Testis (tissue), 3 donors: ENCODE measurements around the gene NFKBIZ. TPM values are rescaled to one million over a fixed set of nuclear protein-coding genes. Genes with fewer than 3 reads are reported as not detected.

Experiments used
- DNase-seq: peaks from one replicate; pipeline ENCODE4 v3.0.0-alpha.2; 2019
- H3K27ac ChIP-seq, 2 donors: fragments of 200-600 bp; sonication (generic); one replicate each; pipeline ENCODE4 v1.5.1; 2019
- H3K27me3 ChIP-seq: fragments of 200-600 bp; sonication (generic); one replicate; pipeline ENCODE4 v1.5.1; 2019
- H3K36me3 ChIP-seq: fragments of 200-600 bp; sonication (generic); one replicate; pipeline ENCODE4 v1.5.1; 2017; ENCODE audit warnings: low read depth; ENCODE audit errors: missing control alignments
- H3K4me1 ChIP-seq: fragments of 200-600 bp; sonication (generic); one replicate; pipeline ENCODE4 v1.5.1; 2019
- H3K4me3 ChIP-seq, 2 donors: fragments of 200-600 bp; sonication (generic); one replicate each; pipeline ENCODE4 v1.5.1; 2017 to 2019
- H3K9me3 ChIP-seq: fragments of 200-600 bp; sonication (generic); one replicate; pipeline ENCODE4 v1.5.1; 2017
- CTCF ChIP-seq, 3 experiments: fragments of 450-650 bp in 2 of 3; fragments of 200-600 bp in 1 of 3; sonication (generic) in 1 of 3; IDR thresholded peaks; one replicate each; pipeline ENCODE4 v1.5.1; 2016 to 2019; ENCODE audit warnings: antibody characterized with exemption in 3 of 3, mild to moderate bottlenecking in 2 of 3, moderate library complexity in 1 of 3
- POLR2A ChIP-seq: fragments of 450-650 bp; IDR thresholded peaks from one replicate; pipeline ENCODE4 v1.6.1; 2017; ENCODE audit warnings: antibody characterized with exemption, mild to moderate bottlenecking, moderate library complexity
- WGBS, 2 donors: methylation state at CpG; one replicate each; pipeline ENCODE4 v1.1.5; 2018; 5-methylcytosine and 5-hydroxymethylcytosine counted together
- intact Hi-C: fragments of 100-400 bp; cut with DNase I; formaldehyde crosslinking; loops from one replicate; pipeline ENCODE4 v1.15.1; 2023; ENCODE audit warnings: low total_unique reads
- polyA plus RNA-seq: library from polyadenylated mRNA; stranded (reverse); fragments of 350-450 nt; fragmentation: Illumina TruSeq; extraction: RNeasy Lipid Tissue Mini Kit (QIAGEN cat#74804); gene quantifications from one replicate; pipeline ENCODE4 v1.2.3, GENCODE V29; 2014; ENCODE audit warnings: low read depth, low replicate concordance; ENCODE audit not compliant: insufficient read depth
- total RNA-seq, 2 donors: library from RNA; depleted of rRNA; stranded (reverse); fragments of >200 nt; gene quantifications; one replicate each; pipeline ENCODE4 v1.2.3, GENCODE V29; 2016

NFKBIZ gene
- total and polyA plus RNA-seq, 3 donors from 2014 or later, result 5.4 to 14.7 (median 6.9) TPM

DNA sequence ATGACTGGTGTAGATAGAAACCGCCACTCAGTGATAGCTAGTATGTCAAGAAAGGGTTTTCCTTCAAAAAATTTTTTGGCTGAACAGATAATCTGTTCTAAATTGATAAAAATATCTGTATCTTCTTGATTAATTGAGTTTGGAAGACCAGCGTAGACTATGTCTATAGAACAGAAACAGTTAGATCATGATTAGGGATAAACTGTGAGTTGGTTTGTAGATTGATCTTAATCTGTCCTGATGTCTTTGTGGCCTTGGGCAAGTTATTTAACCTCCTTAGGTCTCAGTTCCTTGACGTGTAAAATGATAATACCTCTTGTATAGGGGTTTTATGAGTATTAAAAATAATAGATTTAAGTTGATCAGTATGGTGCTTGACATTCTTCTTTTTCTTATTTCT is 4.7 kb downstream of the NFKBIZ start:
- H3K27ac ChIP-seq, result no peak overlapping the region
- H3K9me3 ChIP-seq, result no peaks in the 10 kb centered on the region
- no peaks in the 10 kb centered on the region for H3K36me3 ChIP-seq
- intact Hi-C loops, result no loop called here
- no peak overlapping the region for H3K4me3 ChIP-seq
- H3K27me3 ChIP-seq, result no peaks in the 10 kb centered on the region
- H3K4me1 ChIP-seq, result no peaks in the 10 kb centered on the region
- no peak for DNase-seq
- TF ChIP-seq POLR2A, result no peak
- TF ChIP-seq CTCF (IDR thresholded peaks at IDR 0.05), result no peak
- 91 to 92% methylated on average over 3 of the region's 3 CpGs for WGBS, 2 donors

- Histone ChIP-seq H3K4me3 (no peak overlapping the region), H3K4me1 (no peaks in the 10 kb centered on the region), H3K9me3 (no peaks in the 10 kb centered on the region), H3K27ac (no peak overlapping the region), H3K36me3 (no peaks in the 10 kb centered on the region), H3K27me3 (no peaks in the 10 kb centered on the region)
- no peak for DNase-seq
- TF ChIP-seq POLR2A (no peak), CTCF (IDR thresholded peaks at IDR 0.05) (no peak)
- WGBS, 2 donors, result 92 to 100% methylated on average over 2 of the region's 2 CpGs
- intact Hi-C loops, result no loop called here
These were observed 5.4 kb downstream of the NFKBIZ start for GRCh38 chr3:101854608-101855304.

GRCh38 chr3:101857301-101857741 is 8.0 kb downstream of the NFKBIZ start:
- no peaks in the 10 kb centered on the region for H3K4me1 ChIP-seq
- no peak for DNase-seq

DNA sequence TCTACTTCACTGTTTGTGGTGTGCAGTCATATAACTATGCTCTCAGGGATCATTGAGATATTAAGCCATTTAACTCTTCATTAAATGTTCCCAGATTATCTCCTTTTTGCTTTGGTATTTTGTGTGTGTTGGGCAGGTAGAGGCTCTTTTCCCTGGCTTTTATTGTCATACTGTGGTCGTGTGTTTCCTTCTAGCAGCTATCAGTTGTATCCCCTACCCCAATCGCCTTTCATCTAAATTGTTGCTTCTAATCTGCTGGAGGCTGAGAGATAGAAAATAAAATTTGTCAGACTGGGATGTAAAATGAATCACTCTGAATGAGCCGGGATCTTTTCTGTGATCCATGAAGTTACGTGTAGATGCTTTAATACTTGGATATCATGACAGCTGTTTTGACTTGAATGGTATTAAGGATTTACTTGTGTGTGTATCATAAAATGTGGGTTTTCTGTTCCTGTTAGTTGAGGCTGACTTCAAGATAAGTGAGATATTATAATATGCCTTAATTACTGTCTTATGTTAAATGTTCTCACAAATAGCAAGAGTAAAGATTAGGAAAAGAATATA is 9.2 kb downstream of the NFKBIZ start:
- intact Hi-C loops, result no loop called here
- no peak overlapping the region for H3K27ac ChIP-seq
- no peaks in the 10 kb centered on the region for H3K36me3 ChIP-seq
- H3K4me3 ChIP-seq, result no peak overlapping the region
- TF ChIP-seq POLR2A (no peak), CTCF (IDR thresholded peaks at IDR 0.05) (no peak)
- no peaks in the 10 kb centered on the region for H3K27me3 ChIP-seq
- no peak for DNase-seq
- 95 to 96% methylated on average over 4 of the region's 4 CpGs for whole genome bisulfite sequencing, 2 donors
- H3K4me1 ChIP-seq, result no peaks in the 10 kb centered on the region
- no peaks in the 10 kb centered on the region for H3K9me3 ChIP-seq

More at GRCh38 chr3:101857301-101857741, 8.0 kb downstream of the NFKBIZ start:
- Histone ChIP-seq H3K27ac (no peak overlapping the region), H3K4me3 (no peak overlapping the region), H3K27me3 (no peaks in the 10 kb centered on the region), H3K9me3 (no peaks in the 10 kb centered on the region), H3K36me3 (no peaks in the 10 kb centered on the region)
- 84 to 94% methylated on average over 7 to 8 of the region's 8 CpGs for WGBS, 2 donors
- intact Hi-C loops, result no loop called here
- TF ChIP-seq POLR2A (no peak), CTCF (IDR thresholded peaks at IDR 0.05) (no peak)
